Upper lobe of left lung (tissue), 6 donors: ENCODE data around the gene GPSM1. TPM values are rescaled to one million over a fixed set of nuclear protein-coding genes. Genes with fewer than 3 reads are reported as not detected.

Source experiments
- ATAC-seq, 2 donors: fragments of 200-7000 bp; cut with Tn5 transposase; one replicate each; pipeline ENCODE4 v1.9.1; 2022; ENCODE audit warnings: mild to moderate bottlenecking in 2 of 2, moderate library complexity in 2 of 2; ENCODE audit not compliant: low FRiP score in 2 of 2
- DNase-seq, 2 donors: peaks; one replicate each; pipeline ENCODE4 v3.0.0-alpha.2; 2019 to 2020
- H3K27ac ChIP-seq, 4 donors: fragments of 200-600 bp; sonication (generic); one replicate each; pipeline ENCODE4 v1.5.1; 2016 to 2019
- H3K27me3 ChIP-seq, 4 donors: fragments of 200-600 bp; sonication (generic); one replicate each; pipeline ENCODE4 v1.5.1; 2017 to 2019
- H3K36me3 ChIP-seq, 4 donors: fragments of 200-600 bp; sonication (generic); one replicate each; pipeline ENCODE4 v1.5.1; 2016 to 2019
- H3K4me1 ChIP-seq, 4 donors: fragments of 200-600 bp; sonication (generic); one replicate each; pipeline ENCODE4 v1.5.1; 2018 to 2019
- H3K4me3 ChIP-seq, 4 donors: fragments of 200-600 bp; sonication (generic); one replicate each; pipeline ENCODE4 v1.5.1; 2017 to 2019; ENCODE audit warnings: mild to moderate bottlenecking in 2 of 4, moderate library complexity in 1 of 4
- H3K9me3 ChIP-seq, 4 donors: fragments of 200-600 bp; sonication (generic); one replicate each; pipeline ENCODE4 v1.5.1; 2018 to 2019
- EP300 ChIP-seq, 4 donors: sonication (generic); formaldehyde crosslinking; IDR thresholded peaks; one replicate each; pipeline ENCODE4 v1.5.1; 2017; ENCODE audit warnings: antibody characterized with exemption in 4 of 4, control low read depth in 2 of 4
- POLR2A ChIP-seq, 4 donors: fragments of 450-650 bp; IDR thresholded peaks; one replicate each; pipeline ENCODE4 v1.5.1; 2016 to 2017; ENCODE audit warnings: antibody characterized with exemption in 4 of 4, mild to moderate bottlenecking in 2 of 4
- POLR2AphosphoS5 ChIP-seq, 2 donors: sonication (generic); formaldehyde crosslinking; IDR thresholded peaks; one replicate each; pipeline ENCODE4 v1.5.1; 2017; ENCODE audit warnings: antibody characterized with exemption in 2 of 2
- WGBS, 2 donors: methylation state at CpG; one replicate each; pipeline ENCODE4 v1.1.5; 2017 to 2018; 5-methylcytosine and 5-hydroxymethylcytosine counted together
- total RNA-seq, 6 donors: library from RNA; depleted of rRNA in 4 of 6; stranded (reverse); fragments of >200 nt in 4 of 6; gene quantifications; one replicate each; pipeline versions ENCODE4 v1.1.0 to v1.2.1, GENCODE V29; 2016 to 2021
- TF ChIP-seq, protein P1 (sequence below), 6 experiments: fragments of 450-650 bp in 4 of 6; fragments of 200-600 bp in 2 of 6; sonication (generic) in 2 of 6; IDR thresholded peaks; one replicate each; pipeline ENCODE4 v1.5.1; 2016 to 2019; ENCODE audit warnings: antibody characterized with exemption in 6 of 6
- donor health status: DM: no; HTN: no; CAD: no; lungs with moderate emphysema.
- donor health status: DM: no; HTN: yes; CAD: no; lungs with severe emphysema.

GPSM1 gene
- total RNA-seq, 6 donors from 2014 or later: 10.0 to 78.6 (median 24.2) TPM

DNA sequence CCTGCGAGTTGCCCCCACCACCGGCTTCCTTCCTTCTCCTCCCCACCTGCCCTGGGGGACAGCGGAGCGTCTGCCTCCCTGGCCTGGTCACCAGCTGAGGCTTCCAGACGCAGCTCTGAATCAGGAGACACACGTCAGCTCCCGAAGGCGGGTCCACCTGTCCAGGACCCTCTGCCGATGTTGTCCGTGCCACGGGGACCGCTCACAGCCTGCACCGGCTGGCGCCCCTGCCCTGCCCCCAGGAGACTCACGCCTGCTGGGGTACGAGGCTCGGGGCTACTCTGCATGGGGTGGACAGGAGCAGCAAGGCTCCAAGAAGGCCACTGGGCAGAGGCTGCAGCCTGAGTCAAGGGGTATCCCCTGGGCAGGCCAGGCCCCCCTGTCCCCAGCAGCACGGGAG is 21.5 kb upstream of the GPSM1 start:
- Histone ChIP-seq H3K36me3 (no peaks in the 10 kb centered on the region), H3K27me3 (peaks cover 0 to 2% (median 0%) of the 10 kb centered on the region in 4 donors), H3K27ac (no peak overlapping the region), H3K4me1 (no peaks in the 10 kb centered on the region), H3K9me3 (no peaks in the 10 kb centered on the region), H3K4me3 (no peak overlapping the region)
- no peak for TF ChIP-seq EP300 (IDR thresholded peaks at IDR 0.05)
- no peak for TF ChIP-seq POLR2A (IDR thresholded peaks at IDR 0.05)
- no peak for TF ChIP-seq POLR2AphosphoS5 (IDR thresholded peaks at IDR 0.05)
- TF ChIP-seq, protein P1, sequence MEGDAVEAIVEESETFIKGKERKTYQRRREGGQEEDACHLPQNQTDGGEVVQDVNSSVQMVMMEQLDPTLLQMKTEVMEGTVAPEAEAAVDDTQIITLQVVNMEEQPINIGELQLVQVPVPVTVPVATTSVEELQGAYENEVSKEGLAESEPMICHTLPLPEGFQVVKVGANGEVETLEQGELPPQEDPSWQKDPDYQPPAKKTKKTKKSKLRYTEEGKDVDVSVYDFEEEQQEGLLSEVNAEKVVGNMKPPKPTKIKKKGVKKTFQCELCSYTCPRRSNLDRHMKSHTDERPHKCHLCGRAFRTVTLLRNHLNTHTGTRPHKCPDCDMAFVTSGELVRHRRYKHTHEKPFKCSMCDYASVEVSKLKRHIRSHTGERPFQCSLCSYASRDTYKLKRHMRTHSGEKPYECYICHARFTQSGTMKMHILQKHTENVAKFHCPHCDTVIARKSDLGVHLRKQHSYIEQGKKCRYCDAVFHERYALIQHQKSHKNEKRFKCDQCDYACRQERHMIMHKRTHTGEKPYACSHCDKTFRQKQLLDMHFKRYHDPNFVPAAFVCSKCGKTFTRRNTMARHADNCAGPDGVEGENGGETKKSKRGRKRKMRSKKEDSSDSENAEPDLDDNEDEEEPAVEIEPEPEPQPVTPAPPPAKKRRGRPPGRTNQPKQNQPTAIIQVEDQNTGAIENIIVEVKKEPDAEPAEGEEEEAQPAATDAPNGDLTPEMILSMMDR (IDR thresholded peaks at IDR 0.05): no peak
- ATAC-seq (peak in 1 of 2 donors; percentile 18), DNase-seq (peak in 1 of 2 donors; percentile 71)
- WGBS, 2 donors: 45 to 60% methylated on average over 1 to 17 of the region's 18 CpGs

GRCh38 chr9:136306211-136307208 is 20.8 kb upstream of the GPSM1 start:
- Histone ChIP-seq H3K27me3 (peaks cover 0 to 2% (median 0%) of the 10 kb centered on the region in 4 donors), H3K9me3 (no peaks in the 10 kb centered on the region), H3K4me1 (peaks cover 0 to under 1% (median 0%) of the 10 kb centered on the region in 4 donors), H3K4me3 (no peak overlapping the region), H3K36me3 (no peaks in the 10 kb centered on the region), H3K27ac (no peak overlapping the region)
- TF ChIP-seq POLR2A (IDR thresholded peaks at IDR 0.05): no peak
- ATAC-seq (no peak), DNase-seq (peak in 1 of 2 donors; percentile 46)
- WGBS, 2 donors: 41 to 44% methylated on average over 16 to 34 of the region's 34 CpGs

GRCh38 chr9:136307215-136307750 is 20.1 kb upstream of the GPSM1 start:
- 67 to 82% methylated on average over 4 of the region's 4 CpGs for WGBS, 2 donors

DNA sequence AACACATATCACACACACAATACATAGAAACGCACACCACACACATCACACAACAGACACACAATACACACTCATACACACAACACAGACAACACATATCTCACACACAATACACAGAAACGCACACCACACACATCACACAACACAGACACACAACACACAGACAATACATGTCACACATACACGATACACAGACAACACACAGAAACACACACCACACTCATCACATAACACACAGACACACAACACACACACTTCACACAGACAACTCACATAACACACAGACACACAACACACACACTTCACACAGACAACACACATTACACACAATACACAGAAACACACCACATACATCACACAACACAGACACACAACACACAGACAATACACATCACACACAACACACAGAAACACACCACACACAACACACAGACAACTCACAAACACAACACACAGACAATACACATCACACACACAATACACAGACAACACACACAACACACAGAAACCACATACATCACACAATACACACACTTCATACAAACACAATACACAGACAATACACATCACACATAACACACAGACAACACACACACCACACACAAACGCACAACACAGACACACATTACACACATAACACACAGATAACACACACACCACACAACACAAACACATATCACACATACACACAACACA is 19.2 kb upstream of the GPSM1 start:
- H3K36me3 ChIP-seq: no peaks in the 10 kb centered on the region
- H3K27ac ChIP-seq: no peak overlapping the region
- no peaks in the 10 kb centered on the region for H3K9me3 ChIP-seq
- WGBS, 2 donors: 86 to 93% methylated on average over 4 of the region's 4 CpGs
- H3K27me3 ChIP-seq: peaks cover 0 to 2% (median 0%) of the 10 kb centered on the region in 4 donors
- DNase-seq (no peak), ATAC-seq (no peak)
- no peak overlapping the region for H3K4me3 ChIP-seq
- peaks cover 0 to 4% (median 0%) of the 10 kb centered on the region in 4 donors for H3K4me1 ChIP-seq
- TF ChIP-seq EP300 (IDR thresholded peaks at IDR 0.05) (no peak), POLR2AphosphoS5 (IDR thresholded peaks at IDR 0.05) (no peak), POLR2A (IDR thresholded peaks at IDR 0.05) (no peak)
- TF ChIP-seq, protein P1 (IDR thresholded peaks at IDR 0.05): no peak

More at GRCh38 chr9:136307215-136307750, 20.1 kb upstream of the GPSM1 start:
- no peaks in the 10 kb centered on the region for H3K36me3 ChIP-seq
- peaks cover 0 to 4% (median 0%) of the 10 kb centered on the region in 4 donors for H3K4me1 ChIP-seq
- H3K4me3 ChIP-seq: no peak overlapping the region
- H3K9me3 ChIP-seq: no peaks in the 10 kb centered on the region
- DNase-seq (no peak), ATAC-seq (no peak)
- TF ChIP-seq, protein P1 (IDR thresholded peaks at IDR 0.05): no peak
- TF ChIP-seq EP300 (IDR thresholded peaks at IDR 0.05) (no peak), POLR2A (IDR thresholded peaks at IDR 0.05) (no peak), POLR2AphosphoS5 (IDR thresholded peaks at IDR 0.05) (no peak)
- no peak overlapping the region for H3K27ac ChIP-seq
- H3K27me3 ChIP-seq: peaks cover 0 to 2% (median 0%) of the 10 kb centered on the region in 4 donors

DNA sequence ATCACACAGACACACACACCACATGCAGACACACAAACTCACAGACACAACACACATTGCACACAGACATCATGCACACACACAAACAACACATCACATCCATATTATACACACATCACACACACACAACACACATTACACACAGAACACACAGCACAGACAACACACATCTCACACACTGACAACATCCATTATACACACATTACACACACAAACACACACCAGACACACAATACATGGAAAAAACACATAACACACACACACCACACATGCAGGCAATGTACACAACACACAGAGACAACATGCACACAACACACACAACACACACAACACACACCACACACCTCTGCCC is 18.7 kb upstream of the GPSM1 start:
- DNase-seq: no peak
- no peak overlapping the region for H3K4me3 ChIP-seq
- H3K9me3 ChIP-seq: no peaks in the 10 kb centered on the region
- ATAC-seq: no peak
- H3K27me3 ChIP-seq: peaks cover 0 to 2% (median 0%) of the 10 kb centered on the region in 4 donors
- H3K36me3 ChIP-seq: no peaks in the 10 kb centered on the region
- H3K27ac ChIP-seq: no peak overlapping the region
- TF ChIP-seq POLR2A (IDR thresholded peaks at IDR 0.05) (no peak), POLR2AphosphoS5 (IDR thresholded peaks at IDR 0.05) (no peak), EP300 (IDR thresholded peaks at IDR 0.05) (no peak)
- TF ChIP-seq, protein P1 (IDR thresholded peaks at IDR 0.05): no peak
- peaks cover 0 to 4% (median 0%) of the 10 kb centered on the region in 4 donors for H3K4me1 ChIP-seq
